Loucy (cell line): ENCODE measurements around the gene FAM168A.

Source experiments
- H2AFZ ChIP-seq: fragments of 200-600 bp; sonication (generic); 2 replicates; pipeline ENCODE4 v1.6.0; 2016; ENCODE audit warnings: antibody characterized with exemption, mild to moderate bottlenecking, low read length, moderate library complexity
- H3F3A ChIP-seq: fragments of 200-600 bp; 2 replicates; pipeline ENCODE4 v1.6.0; 2016; ENCODE audit warnings: antibody characterized with exemption, low read depth, mild to moderate bottlenecking
- H3K27me3 ChIP-seq: fragments of 200-600 bp; sonication (generic); 2 replicates; pipeline ENCODE4 v1.6.1; 2014; ENCODE audit warnings: low read length, mild to moderate bottlenecking; ENCODE audit not compliant: insufficient read depth, poor library complexity, severe bottlenecking
- H3K36me3 ChIP-seq: fragments of 200-600 bp; sonication (generic); 2 replicates; pipeline ENCODE4 v1.6.1; 2016; ENCODE audit warnings: low read length; ENCODE audit not compliant: insufficient read depth
- H3K4me1 ChIP-seq: fragments of 200-600 bp; sonication (generic); 2 replicates; pipeline ENCODE4 v1.5.1; 2014; ENCODE audit warnings: low read length, mild to moderate bottlenecking; ENCODE audit not compliant: insufficient read depth, poor library complexity, severe bottlenecking
- H3K4me2 ChIP-seq: fragments of 200-600 bp; sonication (generic); 2 replicates; pipeline ENCODE4 v1.6.0; 2014; ENCODE audit warnings: antibody characterized with exemption, low read length, low read depth, mild to moderate bottlenecking; ENCODE audit not compliant: poor library complexity, severe bottlenecking
- H3K4me3 ChIP-seq: fragments of 200-600 bp; sonication (generic); 2 replicates; pipeline ENCODE4 v1.5.1; 2014; ENCODE audit warnings: low read length, mild to moderate bottlenecking, mixed read lengths; ENCODE audit not compliant: poor library complexity, severe bottlenecking
- H3K79me2 ChIP-seq: fragments of 200-600 bp; sonication (generic); 2 replicates; pipeline ENCODE4 v1.6.1; 2014; ENCODE audit warnings: low read length; ENCODE audit not compliant: insufficient read depth
- H3K9ac ChIP-seq: fragments of 200-600 bp; sonication (generic); 2 replicates; pipeline ENCODE4 v1.6.0; 2014; ENCODE audit warnings: mild to moderate bottlenecking, low read depth, low read length, moderate library complexity; ENCODE audit not compliant: poor library complexity, severe bottlenecking
- H3K9me2 ChIP-seq: fragments of 200-600 bp; sonication (generic); replicated peaks from 2 replicates; pipeline ENCODE4 v1.6.1; 2016; ENCODE audit warnings: low read depth, low read length, mixed read lengths
- H3K9me3 ChIP-seq: fragments of 200-600 bp; sonication (generic); 2 replicates; pipeline ENCODE4 v1.6.1; 2014; ENCODE audit warnings: mild to moderate bottlenecking, antibody characterized with exemption, low read length, low read depth; ENCODE audit not compliant: insufficient read depth
- H4K20me1 ChIP-seq: fragments of 200-600 bp; sonication (generic); 2 replicates; pipeline ENCODE4 v1.6.0; 2014; ENCODE audit warnings: antibody characterized with exemption, low read length, mild to moderate bottlenecking; ENCODE audit not compliant: insufficient read depth, poor library complexity, severe bottlenecking
- CTCF ChIP-seq: fragments of 200-600 bp; sonication (generic); conservative IDR thresholded peaks from 2 replicates; pipeline ENCODE4 v1.5.1; 2014; ENCODE audit warnings: mild to moderate bottlenecking, antibody characterized with exemption, low read length
- EZH2phosphoT487 ChIP-seq: fragments of 200-600 bp; IDR thresholded peaks from 2 replicates; pipeline ENCODE4 v1.6.1; 2018; ENCODE audit warnings: antibody characterized with exemption, mild to moderate bottlenecking, moderate library complexity, borderline replicate concordance

Gene FAM168A

GRCh38 chr11:73612601-73613140 is 14.8 kb upstream of the FAM168A start:
- Histone ChIP-seq H3K9me2 (no peaks in the 10 kb centered on the region), H3K79me2 (no peaks in the 10 kb centered on the region), H3K9me3 (no peaks in the 10 kb centered on the region), H4K20me1 (no peaks in the 10 kb centered on the region), H3K36me3 (no peaks in the 10 kb centered on the region), H3F3A (no peaks in the 10 kb centered on the region), H3K4me2 (no peak overlapping the region), H3K4me3 (no peak overlapping the region), H3K27me3 (no peaks in the 10 kb centered on the region), H3K4me1 (no peaks in the 10 kb centered on the region), H2AFZ (no peak overlapping the region), H3K9ac (no peak overlapping the region)
- TF ChIP-seq EZH2phosphoT487 (no peak), CTCF (no peak)

- H3K4me3 ChIP-seq: peak overlapping the region; percentile 81
- H3K4me2 ChIP-seq: peak overlapping the region; percentile 86
- peaks cover 40% of the 10 kb centered on the region for H3K4me1 ChIP-seq
- H3F3A ChIP-seq: no peaks in the 10 kb centered on the region
- no peaks in the 10 kb centered on the region for H3K9me2 ChIP-seq
- peaks cover 13% of the 10 kb centered on the region for H4K20me1 ChIP-seq
- H3K9ac ChIP-seq: peak overlapping the region; percentile 74
- H3K36me3 ChIP-seq: no peaks in the 10 kb centered on the region
- H3K9me3 ChIP-seq: no peaks in the 10 kb centered on the region
- peak overlapping the region; percentile 97 for H2AFZ ChIP-seq
- H3K79me2 ChIP-seq: peaks cover 40% of the 10 kb centered on the region
- TF ChIP-seq CTCF (no peak), EZH2phosphoT487 (no peak)
- no peaks in the 10 kb centered on the region for H3K27me3 ChIP-seq
Observed at GRCh38 chr11:73598719-73599379, 937 bp upstream of the FAM168A start.

- peak overlapping the region; percentile 97 for H3K4me2 ChIP-seq
- H3K9ac ChIP-seq: peak overlapping the region; percentile 74
- peaks cover 54% of the 10 kb centered on the region for H3K79me2 ChIP-seq
- no peaks in the 10 kb centered on the region for H3K27me3 ChIP-seq
- peaks cover 18% of the 10 kb centered on the region for H4K20me1 ChIP-seq
- peak overlapping the region; percentile 81 for H3K4me3 ChIP-seq
- TF ChIP-seq CTCF (no peak), EZH2phosphoT487 (no peak)
- no peaks in the 10 kb centered on the region; the same call in 1 of the 2 replicates for H3F3A ChIP-seq
- peak overlapping the region; percentile 74 for H2AFZ ChIP-seq
- peaks cover 52% of the 10 kb centered on the region for H3K4me1 ChIP-seq
- no peaks in the 10 kb centered on the region for H3K9me3 ChIP-seq
- H3K9me2 ChIP-seq: no peaks in the 10 kb centered on the region
- no peaks in the 10 kb centered on the region for H3K36me3 ChIP-seq
Observed at GRCh38 chr11:73597336-73597955, 466 bp downstream of the FAM168A start.
